Stimulated activated CD8-positive, alpha-beta memory T cell treated with anti-CD3 and anti-CD28 coated beads, Interleukin-7, amount 100 ng/mL, for 1 hour (primary cell): ENCODE results near the gene PCYT1A.

Experiments
- DNase-seq, 2 donors: peaks; one replicate each; pipeline ENCODE4 v3.0.0-alpha.2; 2020; ENCODE audit warnings: low read depth in 2 of 2

Gene PCYT1A

DNA sequence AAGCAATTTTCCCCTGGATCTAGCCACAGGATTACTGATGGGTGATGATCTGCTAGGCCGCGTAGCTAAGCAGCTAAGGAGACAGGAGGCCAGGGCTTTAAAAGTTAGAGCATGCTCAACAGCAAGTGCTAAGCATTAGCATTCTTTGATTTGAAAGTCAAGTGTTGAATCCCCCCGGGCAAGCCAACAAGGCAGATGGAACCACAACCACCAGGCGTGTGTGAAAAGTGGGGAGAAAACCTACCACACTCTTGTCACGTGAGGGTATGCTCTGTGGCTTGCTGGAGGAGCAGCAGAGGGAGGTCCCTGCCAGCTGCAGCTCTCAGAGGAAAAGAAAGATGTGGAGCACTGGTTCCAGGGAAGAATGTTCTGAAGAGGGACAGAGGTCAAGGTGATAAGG is 50.3 kb downstream of the PCYT1A start:
- no peak for DNase-seq

DNA sequence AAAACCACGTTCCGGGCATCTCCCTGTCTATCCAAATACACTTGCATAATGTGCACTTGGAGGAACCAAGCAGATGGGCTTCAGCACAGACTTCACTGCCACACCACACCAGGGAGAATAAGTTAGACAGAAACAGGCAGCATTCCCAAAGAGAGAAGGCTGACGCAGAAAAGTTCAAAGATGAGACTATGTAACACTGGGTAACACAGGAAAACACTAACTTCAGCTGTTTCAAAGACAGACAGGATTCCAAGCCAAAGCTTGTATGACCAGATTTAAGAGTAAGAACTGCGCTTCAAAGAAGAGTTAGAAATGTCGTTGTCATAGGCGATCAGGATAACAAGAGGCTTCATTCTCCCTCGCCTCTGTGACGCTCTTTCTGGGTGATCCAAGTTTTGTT is 51.3 kb downstream of the PCYT1A start:
- no peak for DNase-seq

DNA sequence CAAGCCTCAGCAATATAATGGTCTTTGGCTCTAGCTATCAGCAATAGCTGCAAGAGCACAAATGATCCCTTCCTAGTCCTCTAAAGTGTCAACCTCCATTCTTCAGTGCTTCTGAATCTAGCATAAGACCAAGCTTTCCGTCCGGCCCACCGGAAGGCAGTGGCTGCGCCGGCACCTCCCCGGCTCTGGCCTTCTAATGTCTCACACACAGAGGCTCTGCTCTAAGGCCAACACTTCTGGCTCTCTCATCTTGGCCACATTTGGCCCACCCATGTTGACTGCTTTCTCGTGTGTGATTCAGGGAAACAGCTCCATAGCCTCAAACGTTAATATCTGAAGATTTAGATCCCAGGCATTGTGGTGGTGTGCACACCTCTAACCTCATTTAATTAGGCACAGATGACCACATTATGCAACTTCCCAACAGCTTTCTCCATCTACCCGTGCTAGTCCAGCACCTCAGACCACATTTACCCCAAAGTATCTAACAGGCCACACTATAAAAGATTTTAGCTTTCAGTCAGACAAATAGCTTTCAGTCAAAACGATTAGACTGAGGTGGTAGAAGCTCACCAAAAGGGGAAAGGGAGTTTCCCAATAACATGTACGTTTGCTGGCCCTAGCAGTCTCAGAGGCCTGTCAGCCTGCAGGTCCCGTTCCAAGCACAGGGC is 51.9 kb downstream of the PCYT1A start:
- DNase-seq = no peak

DNA sequence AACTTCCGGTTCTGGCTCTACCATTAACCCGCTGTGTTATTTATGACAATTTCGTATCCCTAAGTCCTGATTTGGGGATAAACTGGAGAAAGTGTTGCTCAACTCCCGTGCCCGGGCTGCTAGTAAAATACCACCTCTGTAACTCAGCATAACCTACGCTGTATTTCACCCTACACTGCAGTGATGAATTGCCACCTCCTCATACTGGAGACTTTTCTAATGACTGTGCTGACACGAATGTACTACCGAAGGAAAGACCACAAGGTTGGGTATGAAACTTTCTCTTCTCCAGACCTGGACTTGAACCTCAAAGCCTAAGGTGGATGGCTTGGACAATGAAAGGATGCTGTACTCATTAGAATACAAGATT is 54.7 kb downstream of the PCYT1A start:
- DNase-seq = no peak

DNA sequence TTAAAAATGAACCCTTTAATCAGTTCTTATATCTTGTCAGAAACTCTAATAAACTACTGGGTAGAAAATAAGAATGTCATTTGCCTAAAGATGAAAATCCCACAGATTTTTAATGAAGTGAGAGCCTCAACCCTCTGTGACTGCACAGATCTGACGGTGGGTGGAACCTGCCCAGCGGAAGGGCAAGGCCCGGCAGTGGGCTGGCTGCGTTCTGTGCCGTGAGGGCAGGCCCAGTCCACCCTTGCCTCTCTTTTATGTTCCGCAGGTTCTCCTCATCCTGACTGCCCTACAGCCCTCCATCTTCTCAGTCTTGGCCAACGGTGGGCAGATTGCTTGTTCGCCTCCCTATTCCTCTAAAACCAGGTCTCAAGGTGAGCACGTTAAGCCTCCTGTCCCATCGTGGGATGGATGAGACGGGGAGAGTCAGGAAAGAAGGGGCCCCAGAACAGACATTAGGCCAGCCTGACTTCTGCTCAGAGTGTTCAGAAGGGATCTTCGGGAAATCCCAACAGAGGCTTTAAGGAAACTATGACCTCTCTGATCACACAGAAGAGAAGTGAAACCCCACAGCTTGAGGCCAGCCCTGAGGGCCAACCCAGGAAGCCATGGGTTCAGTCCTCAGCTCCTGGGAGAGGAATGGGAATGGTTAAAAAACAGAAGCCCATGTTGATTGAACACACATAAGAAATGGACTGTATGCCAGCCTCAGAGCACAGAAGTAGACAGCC is 55.2 kb downstream of the PCYT1A start:
- DNase-seq = no peak

DNA sequence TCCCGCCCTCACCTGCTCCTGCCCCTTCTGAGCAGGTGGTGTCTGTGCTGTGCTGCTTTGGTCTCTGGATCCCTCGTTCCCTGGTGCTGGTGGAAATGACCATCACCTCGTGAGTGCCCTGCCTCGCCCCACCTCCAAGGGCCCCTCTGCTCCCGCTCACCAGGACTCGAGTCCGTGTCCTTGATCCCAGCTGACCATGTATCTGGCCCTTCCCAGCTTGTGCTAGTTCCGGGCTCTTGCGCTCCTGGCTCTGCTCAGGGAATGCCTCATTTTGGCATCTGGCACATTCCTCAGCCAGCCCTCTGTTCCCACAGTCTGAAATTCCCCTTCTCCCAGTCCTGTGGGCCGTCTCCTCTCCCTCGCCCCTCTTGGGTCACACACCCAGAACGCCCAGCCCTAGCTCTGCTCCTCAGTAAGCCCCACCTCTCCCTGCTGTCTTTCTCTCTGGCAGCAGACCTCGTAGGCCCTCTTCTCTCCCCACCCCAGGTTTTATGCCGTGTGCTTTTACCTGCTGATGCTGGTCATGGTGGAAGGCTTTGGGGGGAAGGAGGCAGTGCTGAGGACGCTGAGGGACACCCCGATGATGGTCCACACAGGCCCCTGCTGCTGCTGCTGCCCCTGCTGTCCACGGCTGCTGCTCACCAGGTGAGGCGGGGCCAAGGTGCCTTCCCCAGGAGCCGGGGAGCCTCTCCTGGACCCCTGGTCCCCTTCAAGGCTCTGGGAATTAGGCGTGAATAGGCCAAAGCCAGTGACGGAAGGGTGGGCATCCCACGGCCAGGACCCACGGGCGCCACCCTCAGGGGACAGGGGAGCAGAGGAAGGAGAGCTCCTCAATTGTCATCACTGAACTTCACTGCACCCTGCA is 59.7 kb downstream of the PCYT1A start:
- DNase-seq = no peak

DNA sequence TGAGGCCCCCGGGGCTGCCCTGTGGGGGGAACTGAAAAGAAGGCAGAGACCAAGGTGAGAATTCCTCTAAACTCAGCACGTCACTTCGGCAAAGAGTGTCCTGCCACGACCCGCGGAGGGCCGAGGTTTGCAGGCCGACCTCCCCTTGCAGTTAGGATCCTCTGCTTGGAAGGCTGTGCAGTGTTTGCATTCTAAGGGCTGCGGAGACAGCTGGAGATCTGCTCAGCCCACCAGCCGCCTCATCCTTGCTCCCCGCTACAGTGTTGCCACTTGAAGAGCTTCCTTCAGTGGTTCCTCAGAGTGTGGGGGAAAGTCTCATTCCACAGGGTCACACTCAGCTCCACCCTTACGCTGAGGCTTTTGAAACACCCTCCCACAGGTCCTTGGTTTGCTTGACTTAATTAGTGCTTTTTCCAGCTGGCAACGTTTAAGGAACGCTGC is 60.4 kb downstream of the PCYT1A start:
- DNase-seq = no peak

DNA sequence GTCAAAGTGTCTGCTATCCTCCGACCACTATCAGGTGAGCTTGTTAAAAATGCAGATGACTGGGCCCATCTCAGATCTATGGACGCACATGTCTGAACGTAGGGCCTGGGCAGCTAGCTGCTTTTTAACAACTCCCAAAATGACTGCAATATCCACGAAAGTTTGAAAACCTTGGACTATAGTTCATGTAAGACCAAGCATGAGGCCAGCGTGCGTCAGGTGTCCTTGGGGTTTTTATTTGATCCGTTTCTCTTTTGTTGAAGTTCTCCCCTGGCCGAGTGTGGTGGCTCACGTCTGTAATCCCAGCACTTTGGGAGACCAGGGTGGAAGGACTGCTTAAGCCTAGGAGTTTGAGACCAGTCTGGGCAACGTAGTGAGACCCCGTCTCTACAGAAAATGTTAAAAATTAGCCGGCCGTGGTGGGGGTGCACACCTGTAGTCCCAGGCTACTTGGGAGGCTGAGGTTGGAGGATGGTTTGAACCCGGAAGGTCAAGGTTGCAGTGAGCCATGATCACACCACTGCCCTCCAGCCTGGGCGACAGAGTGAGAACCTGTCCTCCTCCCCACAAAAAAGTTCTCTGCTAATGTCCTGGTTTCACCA is 61.7 kb downstream of the PCYT1A start:
- no peak for DNase-seq

DNA sequence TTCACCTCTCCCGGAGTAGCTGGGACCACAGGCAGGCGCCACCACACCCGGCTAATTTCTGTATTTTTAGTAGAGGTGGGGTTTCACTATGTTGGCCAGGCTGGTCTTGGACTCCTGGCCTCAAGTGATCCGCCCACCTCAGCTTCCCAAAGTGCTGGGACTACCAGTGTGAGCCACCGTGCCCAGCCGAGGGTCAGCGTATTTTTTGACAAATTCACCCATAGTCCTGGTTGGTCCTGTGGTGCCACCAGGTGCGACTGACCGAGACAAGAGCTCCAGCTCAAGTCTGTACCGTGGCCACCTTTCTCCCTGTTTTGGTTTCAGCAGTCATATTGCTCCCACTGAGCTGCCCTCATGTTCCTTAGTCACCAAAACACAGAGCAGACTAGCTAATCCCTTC is 62.4 kb downstream of the PCYT1A start:
- no peak for DNase-seq

DNA sequence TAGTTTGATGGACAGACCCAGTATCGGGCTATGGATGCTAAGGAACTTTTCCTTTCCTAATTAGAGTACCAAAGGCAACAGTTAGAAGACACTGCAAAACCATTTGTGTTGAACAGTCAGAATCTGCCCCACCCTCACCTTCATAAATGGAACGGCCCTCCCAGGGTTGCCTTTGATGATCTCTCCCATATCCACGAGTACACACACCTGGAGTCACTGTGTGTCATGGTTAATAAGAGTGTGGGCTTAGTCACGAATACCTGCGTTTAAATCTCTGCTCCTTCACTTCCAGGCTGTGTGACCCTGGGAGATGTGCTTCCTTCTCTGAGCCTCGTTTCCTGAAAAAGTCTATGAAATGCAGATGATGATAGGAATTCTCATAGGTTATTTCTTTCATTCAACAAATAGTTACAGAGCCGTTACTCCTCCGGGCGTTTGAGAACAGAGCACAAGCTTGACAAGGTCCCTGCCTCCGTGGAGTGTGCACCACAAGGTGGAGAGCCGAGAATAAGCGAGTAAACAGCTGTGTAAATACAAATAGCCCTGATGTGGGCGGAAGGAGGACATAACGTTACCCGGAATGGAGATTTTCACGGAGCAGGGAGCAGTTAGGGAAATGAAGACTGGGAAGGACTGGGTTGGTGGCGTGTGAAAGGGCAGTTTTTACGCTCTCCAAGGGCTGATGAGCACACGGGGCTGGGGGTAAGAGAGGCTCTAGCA is 64.5 kb downstream of the PCYT1A start:
- no peak for DNase-seq

DNA sequence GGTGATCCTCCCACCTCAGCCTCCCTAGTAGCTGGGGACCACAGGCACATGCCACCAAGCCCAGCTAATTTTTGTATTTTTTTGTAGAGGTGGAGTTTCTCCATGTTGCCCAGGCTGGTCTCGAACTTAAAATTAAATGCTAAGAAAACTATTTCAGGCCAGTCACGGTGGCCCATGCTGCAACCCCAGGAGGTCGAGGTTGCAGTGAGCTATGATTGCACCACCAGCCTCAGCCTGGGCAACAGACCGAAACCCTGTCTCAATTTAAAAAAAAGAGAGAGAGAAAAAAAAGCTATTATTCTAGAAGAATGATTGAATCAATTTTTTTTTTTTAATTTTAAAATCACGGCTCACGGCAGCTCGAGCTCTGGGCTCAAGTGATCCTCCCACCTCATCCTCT is 66.5 kb downstream of the PCYT1A start:
- DNase-seq = no peak

DNA sequence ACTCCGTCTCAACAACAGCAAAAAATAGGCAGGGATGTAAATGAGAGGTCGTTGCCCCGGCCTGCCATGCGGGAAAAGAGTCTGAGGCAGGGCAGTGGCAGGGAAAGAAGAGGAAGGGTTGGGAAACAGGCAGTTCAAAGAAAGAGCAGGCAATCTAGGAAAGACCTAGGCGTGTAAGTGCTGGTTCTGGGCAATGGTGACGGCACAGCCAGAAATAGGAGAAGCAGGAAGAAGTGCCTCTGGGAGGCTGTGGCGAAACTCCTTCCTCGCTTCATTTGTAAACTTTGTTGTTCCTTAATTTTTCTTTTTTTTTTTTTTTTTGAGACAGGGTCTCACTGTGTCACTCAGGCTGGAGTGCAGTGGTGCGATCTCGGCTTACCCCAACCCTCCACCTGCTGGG is 66.9 kb downstream of the PCYT1A start:
- no peak for DNase-seq

DNA sequence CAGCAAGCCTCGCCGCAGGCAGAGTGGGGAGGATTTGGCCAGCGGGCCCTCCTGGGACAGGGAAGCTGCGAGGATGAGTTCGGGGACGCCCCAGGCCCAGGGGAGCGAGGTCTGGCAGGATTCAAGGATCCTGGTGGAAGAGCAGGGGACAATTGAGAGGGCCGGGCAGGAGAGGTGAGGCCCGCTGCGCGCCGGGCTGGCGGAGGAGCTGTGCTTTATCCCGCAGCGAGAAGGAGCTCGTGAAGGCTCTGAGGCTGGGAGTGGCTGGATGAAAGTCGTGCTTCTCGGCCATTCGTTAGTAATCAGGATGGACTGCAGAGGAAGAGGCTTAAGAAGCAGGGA is 67.6 kb downstream of the PCYT1A start:
- no peak for DNase-seq

DNA sequence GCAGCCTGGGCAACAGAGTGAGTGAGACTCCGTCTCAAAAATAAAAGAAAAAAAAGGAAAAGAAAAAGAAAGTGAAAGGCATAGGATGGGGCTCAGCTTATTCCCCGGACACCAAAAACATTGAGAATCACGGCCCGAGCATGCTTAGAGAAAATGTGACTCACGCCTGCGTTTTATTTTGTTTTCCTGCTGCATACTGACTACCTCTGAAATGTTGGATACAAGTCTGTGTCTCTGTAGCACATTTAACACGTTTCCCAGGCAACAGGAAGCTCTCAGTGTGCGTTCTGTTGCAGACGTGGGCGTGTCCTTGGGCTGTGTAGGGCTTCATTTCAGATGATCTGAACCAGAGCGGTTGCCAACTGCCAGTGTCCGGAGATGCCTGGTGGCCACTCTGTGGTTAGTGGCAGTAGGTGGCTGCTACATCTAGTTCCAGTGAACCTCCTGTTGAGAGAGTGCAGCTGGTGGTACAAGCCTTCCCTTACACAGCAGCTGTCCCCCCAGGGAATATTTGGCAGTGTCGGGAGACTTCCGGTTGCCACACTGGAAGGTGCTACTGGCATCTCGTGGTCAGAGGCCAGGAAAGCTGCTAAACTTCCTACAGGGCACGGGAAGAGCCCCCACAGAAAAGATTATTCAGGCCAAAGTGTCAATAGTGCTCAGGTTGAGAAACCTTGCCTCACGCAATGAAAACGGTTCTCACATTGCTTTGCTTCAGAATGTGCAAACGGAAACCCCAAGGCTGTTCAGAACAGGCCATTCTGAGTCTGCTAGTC is 68.1 kb downstream of the PCYT1A start:
- peak; percentile 31 to 36 for DNase-seq

DNA sequence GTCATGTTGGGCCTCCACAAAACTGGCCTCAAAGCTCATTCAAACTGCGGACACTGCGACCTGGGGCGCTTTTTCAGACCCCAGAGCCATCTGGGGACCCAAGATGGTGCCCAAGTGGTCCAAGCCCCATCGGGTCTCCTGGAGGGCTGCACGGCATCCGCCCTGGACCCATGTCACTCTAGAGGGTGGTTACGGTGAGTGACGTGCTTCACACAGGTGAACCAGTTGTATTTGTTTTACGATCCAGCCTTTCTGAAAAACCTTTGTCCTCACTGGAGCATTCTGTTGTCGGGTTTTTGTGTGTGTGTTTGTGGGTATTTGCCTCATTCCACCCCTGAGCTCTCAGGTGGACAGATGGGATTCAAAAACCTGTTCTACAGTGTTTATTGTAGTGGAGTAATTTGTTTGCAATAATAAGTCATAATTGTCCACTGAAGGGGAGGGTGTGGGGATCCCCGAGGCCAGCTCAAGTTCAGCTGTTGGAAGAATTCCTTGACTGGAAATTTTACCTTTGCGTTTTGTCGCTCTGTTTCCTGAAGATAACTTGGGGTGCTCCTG is 69.3 kb downstream of the PCYT1A start:
- no peak for DNase-seq

DNA sequence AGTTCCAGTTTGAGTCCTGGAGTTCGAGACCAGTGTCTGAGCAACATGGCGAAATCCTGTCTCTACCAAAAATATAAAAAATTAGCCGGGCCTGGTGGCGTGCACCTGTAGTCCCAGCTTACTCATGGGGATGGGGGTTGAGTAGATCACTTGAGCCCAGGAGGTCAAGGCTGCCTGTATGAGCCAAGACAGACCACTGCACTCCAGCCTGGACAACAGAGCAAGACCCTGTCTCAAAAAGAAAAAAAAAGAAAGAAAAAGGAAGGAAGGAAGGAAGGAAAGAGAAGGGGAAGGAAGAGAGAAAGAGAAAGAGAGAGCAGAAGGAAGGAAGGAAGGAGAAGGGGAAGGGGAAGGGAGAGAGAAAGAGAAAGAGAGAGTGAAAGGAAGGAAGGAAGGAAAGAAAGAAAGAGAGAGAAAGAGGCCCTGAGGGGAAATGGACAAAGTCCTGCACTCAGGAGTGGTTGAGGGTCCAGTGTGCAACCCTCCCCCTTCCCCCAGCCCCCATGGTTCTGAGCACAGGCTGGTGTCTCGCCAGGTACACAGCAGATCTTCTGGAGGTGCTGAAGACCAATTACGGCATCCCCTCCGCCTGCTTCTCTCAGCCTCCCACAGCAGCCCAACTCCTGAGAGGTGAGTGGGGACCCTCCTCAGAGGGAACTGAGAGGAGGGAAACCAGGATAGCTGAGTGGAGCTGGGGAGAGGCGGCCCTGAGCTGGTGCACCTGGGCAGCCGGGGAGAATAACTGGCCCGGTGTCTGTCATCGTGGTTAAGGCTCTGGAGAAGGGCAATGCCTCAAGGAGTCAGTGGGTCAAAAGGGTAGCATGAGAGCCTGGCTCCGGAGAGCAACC is 70.0 kb downstream of the PCYT1A start:
- no peak for DNase-seq

DNA sequence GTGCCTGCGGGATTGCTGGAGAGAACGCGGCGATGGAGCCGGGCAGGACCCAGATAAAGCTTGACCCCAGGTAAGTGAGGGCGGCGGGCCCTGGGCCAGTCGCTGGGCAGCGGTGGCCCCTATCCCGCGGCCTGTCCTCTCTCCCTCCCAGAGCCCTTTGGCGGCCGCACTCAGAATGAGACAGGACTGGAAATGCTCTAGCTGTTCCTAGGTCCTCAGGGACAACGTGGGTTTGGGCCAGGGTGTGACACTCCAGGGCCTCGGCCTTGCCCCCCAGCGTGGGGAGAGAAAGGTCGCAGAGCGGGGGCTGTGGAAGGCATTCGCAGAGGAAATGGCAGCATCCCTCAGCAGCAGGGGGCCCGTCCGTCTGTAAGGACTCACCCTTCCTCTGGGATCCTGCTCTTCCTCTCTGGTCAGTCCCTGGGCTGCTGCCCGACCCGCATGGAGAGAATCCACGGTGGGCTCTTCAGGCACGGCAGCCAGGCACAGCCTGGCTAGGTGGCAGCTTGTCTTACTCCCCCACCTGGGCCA is 70.8 kb downstream of the PCYT1A start:
- no peak for DNase-seq

DNA sequence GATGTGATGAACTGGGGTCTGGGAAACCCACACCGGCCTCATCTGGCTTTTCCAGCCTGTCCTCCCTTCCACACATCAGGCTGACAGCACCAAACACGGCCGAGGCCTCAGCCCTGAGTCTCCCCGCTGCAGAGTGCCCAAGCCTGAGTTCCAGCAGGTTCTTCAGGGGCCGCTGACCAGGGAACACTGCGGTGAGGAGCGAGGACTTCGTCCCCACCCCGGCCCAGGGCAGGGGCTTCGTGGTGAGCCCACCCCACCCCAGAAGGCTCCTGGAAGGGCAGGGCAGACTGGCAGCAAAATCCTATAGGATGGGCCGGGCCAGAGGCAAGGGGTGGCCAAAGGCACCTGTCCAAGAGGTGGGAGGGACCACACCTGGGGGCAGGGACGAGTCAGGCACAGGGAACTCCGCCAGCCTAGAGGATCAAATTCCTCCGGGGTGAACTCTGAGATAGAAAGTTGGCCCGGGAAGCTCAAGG is 71.4 kb downstream of the PCYT1A start, which contains the start of gene SLC51A:
Gene SLC51A, plus strand, starts transcription at position 446 of the 476 bp plus-strand sequence. CDS start 179 bp downstream, outside the sequence.
- no peak for DNase-seq

DNA sequence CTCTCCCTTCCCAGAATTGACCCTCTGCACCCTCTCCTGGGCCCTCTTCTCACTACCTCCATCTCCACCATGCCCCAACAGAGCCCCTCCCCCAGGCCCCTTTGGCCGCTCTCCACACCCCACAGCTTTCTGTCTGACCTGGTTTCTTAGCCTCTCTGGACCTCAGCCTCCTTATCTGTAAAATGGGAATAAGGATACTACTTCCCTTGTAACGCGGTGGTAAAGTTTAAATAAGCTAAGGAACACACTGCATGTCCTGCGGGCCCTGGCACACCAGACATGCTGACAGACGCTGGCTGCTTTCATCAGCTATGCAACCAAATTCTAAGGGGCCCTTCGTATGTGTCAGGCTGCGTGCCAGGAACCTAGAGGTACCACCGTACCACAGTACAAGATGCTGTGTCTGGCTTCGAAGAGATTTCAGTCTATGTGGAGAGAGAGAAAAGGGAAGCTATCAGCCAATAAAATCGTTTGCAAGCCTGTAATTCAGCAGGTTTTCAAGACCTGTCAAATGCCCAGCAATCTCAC is 72.0 kb downstream of the PCYT1A start:
- DNase-seq = no peak
